ENCODE measurements around the gene RPS27.

Gene RPS27

GRCh38 chr1:153945795-153946621 lies 44.6 kb upstream of the RPS27 start:
- TF ChIP-seq YY1 (IDR thresholded peaks at IDR 0.05; ENCODE audit: insufficient read depth, insufficient read length) = no peak
- no peak for TF ChIP-seq SUZ12 (IDR thresholded peaks at IDR 0.05; ENCODE audit: extremely low read depth, insufficient read depth, insufficient read length)
- no peak for TF ChIP-seq ZNF274 (IDR thresholded peaks at IDR 0.05; ENCODE audit: low read depth, low read length)
- Histone ChIP-seq H3K36me3 (ENCODE audit: insufficient read depth, insufficient read length, low read length) (peaks cover 81% of the 10 kb centered on the region), H3K27me3 (ENCODE audit: insufficient read depth, insufficient read length) (no peaks in the 10 kb centered on the region), H3K4me3 (ENCODE audit: insufficient read length, low read depth) (peak overlapping the region; percentile 92), H3K4me1 (ENCODE audit: insufficient read depth, insufficient read length) (peaks cover 20% of the 10 kb centered on the region), H3K9me3 (ENCODE audit: insufficient read depth, low read length) (no peaks in the 10 kb centered on the region), H3K9ac (ENCODE audit: insufficient read length, low read depth) (peak overlapping the region; percentile 97)
- no peak for DNase-seq (ENCODE audit: low read depth, low spot score)

GRCh38 chr1:153946622-153947241 lies 43.8 kb upstream of the RPS27 start, which contains the start of gene DENND4B:
Gene DENND4B (minus strand): TSS chr1:153946718. CDS start chr1:153944374, 2,344 bp downstream.
- Histone ChIP-seq H3K4me1 (ENCODE audit: insufficient read depth, insufficient read length) (peaks cover 20% of the 10 kb centered on the region), H3K27me3 (ENCODE audit: insufficient read depth, insufficient read length) (no peaks in the 10 kb centered on the region), H3K36me3 (ENCODE audit: insufficient read depth, insufficient read length, low read length) (peaks cover 81% of the 10 kb centered on the region), H3K9me3 (ENCODE audit: insufficient read depth, low read length) (no peaks in the 10 kb centered on the region), H3K9ac (ENCODE audit: insufficient read length, low read depth) (peak within 1 kb of the TSS; percentile 97), H3K4me3 (ENCODE audit: insufficient read length, low read depth) (peak within 1 kb of the TSS; percentile 92)
- DNase-seq (ENCODE audit: low read depth, low spot score) = peak; percentile 87
- TF ChIP-seq YY1 (IDR thresholded peaks at IDR 0.05; ENCODE audit: insufficient read depth, insufficient read length) (no peak), SUZ12 (IDR thresholded peaks at IDR 0.05; ENCODE audit: extremely low read depth, insufficient read depth, insufficient read length) (no peak), ZNF274 (IDR thresholded peaks at IDR 0.05; ENCODE audit: low read depth, low read length) (no peak)

- Histone ChIP-seq H3K36me3 (ENCODE audit: insufficient read depth, insufficient read length, low read length) (peaks cover 82% of the 10 kb centered on the region), H3K9me3 (ENCODE audit: insufficient read depth, low read length) (no peaks in the 10 kb centered on the region), H3K4me3 (ENCODE audit: insufficient read length, low read depth) (no peak overlapping the region), H3K9ac (ENCODE audit: insufficient read length, low read depth) (no peak overlapping the region), H3K4me1 (ENCODE audit: insufficient read depth, insufficient read length) (peaks cover 22% of the 10 kb centered on the region), H3K27me3 (ENCODE audit: insufficient read depth, insufficient read length) (no peaks in the 10 kb centered on the region)
- DNase-seq (ENCODE audit: low read depth, low spot score) = no peak
- TF ChIP-seq YY1 (IDR thresholded peaks at IDR 0.05; ENCODE audit: insufficient read depth, insufficient read length) = no peak
- no peak for TF ChIP-seq SUZ12 (IDR thresholded peaks at IDR 0.05; ENCODE audit: extremely low read depth, insufficient read depth, insufficient read length)
Observed at GRCh38 chr1:153951183-153951582, 39.4 kb upstream of the RPS27 start.

- no peak for DNase-seq (ENCODE audit: low read depth, low spot score)
- TF ChIP-seq YY1 (IDR thresholded peaks at IDR 0.05; ENCODE audit: insufficient read depth, insufficient read length) (no peak), ZNF274 (IDR thresholded peaks at IDR 0.05; ENCODE audit: low read depth, low read length) (no peak), SUZ12 (IDR thresholded peaks at IDR 0.05; ENCODE audit: extremely low read depth, insufficient read depth, insufficient read length) (no peak)
- Histone ChIP-seq H3K27me3 (ENCODE audit: insufficient read depth, insufficient read length) (no peaks in the 10 kb centered on the region), H3K36me3 (ENCODE audit: insufficient read depth, insufficient read length, low read length) (peaks cover 81% of the 10 kb centered on the region), H3K4me3 (ENCODE audit: insufficient read length, low read depth) (no peak overlapping the region), H3K9ac (ENCODE audit: insufficient read length, low read depth) (no peak overlapping the region), H3K9me3 (ENCODE audit: insufficient read depth, low read length) (no peaks in the 10 kb centered on the region), H3K4me1 (ENCODE audit: insufficient read depth, insufficient read length) (peaks cover 27% of the 10 kb centered on the region)
Observed at GRCh38 chr1:153951801-153952200, 38.8 kb upstream of the RPS27 start.

- H3K27me3 ChIP-seq (ENCODE audit: insufficient read depth, insufficient read length) = no peaks in the 10 kb centered on the region
- no peak for DNase-seq (ENCODE audit: low read depth, low spot score)
- no peak overlapping the region for H3K9ac ChIP-seq (ENCODE audit: insufficient read length, low read depth)
- H3K36me3 ChIP-seq (ENCODE audit: insufficient read depth, insufficient read length, low read length) = peaks cover 61% of the 10 kb centered on the region
- TF ChIP-seq ZNF274 (IDR thresholded peaks at IDR 0.05; ENCODE audit: low read depth, low read length) = no peak
- no peak for TF ChIP-seq SUZ12 (IDR thresholded peaks at IDR 0.05; ENCODE audit: extremely low read depth, insufficient read depth, insufficient read length)
- no peak for TF ChIP-seq YY1 (IDR thresholded peaks at IDR 0.05; ENCODE audit: insufficient read depth, insufficient read length)
- no peak overlapping the region for H3K4me3 ChIP-seq (ENCODE audit: insufficient read length, low read depth)
- no peaks in the 10 kb centered on the region for H3K9me3 ChIP-seq (ENCODE audit: insufficient read depth, low read length)
- peaks cover 16% of the 10 kb centered on the region for H3K4me1 ChIP-seq (ENCODE audit: insufficient read depth, insufficient read length)
Observed at GRCh38 chr1:153953859-153954365, 36.6 kb upstream of the RPS27 start.

GRCh38 chr1:153954826-153955225 lies 35.7 kb upstream of the RPS27 start:
- Histone ChIP-seq H3K36me3 (ENCODE audit: insufficient read depth, insufficient read length, low read length) (peaks cover 63% of the 10 kb centered on the region), H3K9ac (ENCODE audit: insufficient read length, low read depth) (no peak overlapping the region), H3K4me3 (ENCODE audit: insufficient read length, low read depth) (no peak overlapping the region), H3K27me3 (ENCODE audit: insufficient read depth, insufficient read length) (no peaks in the 10 kb centered on the region), H3K9me3 (ENCODE audit: insufficient read depth, low read length) (no peaks in the 10 kb centered on the region), H3K4me1 (ENCODE audit: insufficient read depth, insufficient read length) (peaks cover 16% of the 10 kb centered on the region)
- TF ChIP-seq YY1 (IDR thresholded peaks at IDR 0.05; ENCODE audit: insufficient read depth, insufficient read length) (no peak), SUZ12 (IDR thresholded peaks at IDR 0.05; ENCODE audit: extremely low read depth, insufficient read depth, insufficient read length) (no peak), ZNF274 (IDR thresholded peaks at IDR 0.05; ENCODE audit: low read depth, low read length) (no peak)
- DNase-seq (ENCODE audit: low read depth, low spot score) = no peak

All from NT2/D1 (cell line).